Lung (tissue), 12 donors: ENCODE data around the gene UNC5B. TPM values are rescaled to one million over a fixed set of nuclear protein-coding genes. Genes with fewer than 3 reads are reported as not detected.

Experiments used
- ATAC-seq: fragments of 200-7000 bp; cut with Tn5 transposase; one replicate; pipeline ENCODE4 v1.9.1; 2020; ENCODE audit warnings: moderate number of reproducible peaks; ENCODE audit not compliant: insufficient read depth, low FRiP score
- DNase-seq, 3 donors: peaks; one replicate each; pipeline ENCODE4 v3.0.0-alpha.2; 2013 to 2017
- H3K27ac ChIP-seq, 2 donors: one replicate each; pipeline ENCODE4 v1.5.1; 2013; ENCODE audit warnings: mild to moderate bottlenecking in 2 of 2, moderate library complexity in 2 of 2, control low read depth in 1 of 2, inconsistent platforms in 1 of 2, low read depth in 1 of 2, low read length in 1 of 2
- H3K27me3 ChIP-seq, 3 donors: one replicate each; pipeline ENCODE4 v1.5.1; 2013; ENCODE audit warnings: low read length in 2 of 3; ENCODE audit not compliant: control insufficient read depth in 3 of 3, insufficient read depth in 3 of 3
- H3K36me3 ChIP-seq, 4 donors: one replicate each; pipeline ENCODE4 v1.5.1; 2013; ENCODE audit warnings: low read length in 4 of 4, mild to moderate bottlenecking in 1 of 4, moderate library complexity in 1 of 4; ENCODE audit not compliant: control insufficient read depth in 4 of 4, insufficient read depth in 4 of 4
- H3K4me1 ChIP-seq, 5 donors: one replicate each; pipeline ENCODE4 v1.5.1; 2013; ENCODE audit warnings: low read length in 5 of 5, mild to moderate bottlenecking in 2 of 5, moderate library complexity in 1 of 5; ENCODE audit not compliant: control insufficient read depth in 5 of 5, insufficient read depth in 5 of 5
- H3K4me3 ChIP-seq: one replicate; pipeline ENCODE4 v1.5.1; 2013; ENCODE audit warnings: mild to moderate bottlenecking, control low read depth, moderate library complexity
- H3K9ac ChIP-seq, 2 donors: one replicate each; pipeline ENCODE4 v1.5.1; 2013; ENCODE audit warnings: low read length in 2 of 2, control low read depth in 1 of 2; ENCODE audit not compliant: insufficient read depth in 1 of 2
- H3K9me3 ChIP-seq, 4 donors: one replicate each; pipeline ENCODE4 v1.5.1; 2013; ENCODE audit warnings: low read length in 3 of 4, mild to moderate bottlenecking in 1 of 4, moderate library complexity in 1 of 4; ENCODE audit not compliant: control insufficient read depth in 4 of 4, insufficient read depth in 3 of 4
- WGBS, 2 donors: extraction: QIAGEN DNeasy Blood & Tissue Kit; methylation state at CpG; one replicate each; pipeline ENCODE4 v1.1.7; 2013; 5-methylcytosine and 5-hydroxymethylcytosine counted together
- polyA plus RNA-seq, 2 donors: library from polyadenylated mRNA; stranded (reverse); fragments of 200-250 nt; gene quantifications; one replicate each; pipeline ENCODE4 v1.2.1, GENCODE V29; 2013
- total RNA-seq, 2 donors: library from RNA; depleted of rRNA in 1 of 2; stranded (reverse); fragments of >200 nt in 1 of 2; gene quantifications; one replicate each; pipeline ENCODE4 v1.2.1, GENCODE V29; 2014 to 2021
- TF ChIP-seq, protein P1 (sequence below): IDR thresholded peaks from 2 replicates; pipeline ENCODE4 v1.5.1; 2012; ENCODE audit warnings: mild to moderate bottlenecking; ENCODE audit errors: control extremely low read depth, extremely low read depth
- donor health status: control.
- donor health status: control.
- donor health status: Bipolar disorder and iron deficiency.
- donor health status: healthy.
- donor health status: DM: yes; HTN: yes; CAD: no.

Gene UNC5B
- total and polyA plus RNA-seq, 4 donors: 4.4 to 23.8 (median 8.3) TPM

DNA sequence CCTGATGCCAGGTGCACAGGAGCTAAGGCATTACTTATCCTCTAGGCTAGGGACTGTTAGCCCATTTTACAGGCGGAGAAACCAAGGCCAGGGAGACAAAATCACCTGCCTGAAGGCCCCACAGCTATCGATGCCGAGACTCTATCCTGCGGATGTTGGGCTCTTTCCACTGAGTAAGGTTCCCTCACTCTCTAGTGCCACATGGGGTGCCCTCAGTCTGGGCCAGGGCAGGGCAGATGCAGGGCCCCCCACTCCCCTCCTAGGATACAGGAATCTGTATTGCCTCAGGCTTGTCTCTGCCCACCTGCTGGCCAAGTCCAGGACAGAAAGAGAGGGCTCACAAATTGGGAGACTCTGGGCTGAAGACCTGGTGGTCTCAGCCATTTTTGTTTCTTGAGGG is 45.7 kb downstream of the UNC5B start:
- H3K4me3 ChIP-seq: no peak overlapping the region
- H3K9me3 ChIP-seq: no peaks in the 10 kb centered on the region
- no peak for DNase-seq
- WGBS, 2 donors: 98 to 100% methylated on average over 4 of the region's 4 CpGs
- H3K27ac ChIP-seq: no peak overlapping the region
- no peak for ATAC-seq
- H3K36me3 ChIP-seq: peaks cover 0 to 1% (median 0%) of the 10 kb centered on the region in 4 donors
- no peaks in the 10 kb centered on the region for H3K27me3 ChIP-seq
- peaks cover 9 to 52% (median 26%) of the 10 kb centered on the region in 5 donors for H3K4me1 ChIP-seq
- TF ChIP-seq, protein P1, sequence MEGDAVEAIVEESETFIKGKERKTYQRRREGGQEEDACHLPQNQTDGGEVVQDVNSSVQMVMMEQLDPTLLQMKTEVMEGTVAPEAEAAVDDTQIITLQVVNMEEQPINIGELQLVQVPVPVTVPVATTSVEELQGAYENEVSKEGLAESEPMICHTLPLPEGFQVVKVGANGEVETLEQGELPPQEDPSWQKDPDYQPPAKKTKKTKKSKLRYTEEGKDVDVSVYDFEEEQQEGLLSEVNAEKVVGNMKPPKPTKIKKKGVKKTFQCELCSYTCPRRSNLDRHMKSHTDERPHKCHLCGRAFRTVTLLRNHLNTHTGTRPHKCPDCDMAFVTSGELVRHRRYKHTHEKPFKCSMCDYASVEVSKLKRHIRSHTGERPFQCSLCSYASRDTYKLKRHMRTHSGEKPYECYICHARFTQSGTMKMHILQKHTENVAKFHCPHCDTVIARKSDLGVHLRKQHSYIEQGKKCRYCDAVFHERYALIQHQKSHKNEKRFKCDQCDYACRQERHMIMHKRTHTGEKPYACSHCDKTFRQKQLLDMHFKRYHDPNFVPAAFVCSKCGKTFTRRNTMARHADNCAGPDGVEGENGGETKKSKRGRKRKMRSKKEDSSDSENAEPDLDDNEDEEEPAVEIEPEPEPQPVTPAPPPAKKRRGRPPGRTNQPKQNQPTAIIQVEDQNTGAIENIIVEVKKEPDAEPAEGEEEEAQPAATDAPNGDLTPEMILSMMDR: no peak
- H3K9ac ChIP-seq: no peak overlapping the region

DNA sequence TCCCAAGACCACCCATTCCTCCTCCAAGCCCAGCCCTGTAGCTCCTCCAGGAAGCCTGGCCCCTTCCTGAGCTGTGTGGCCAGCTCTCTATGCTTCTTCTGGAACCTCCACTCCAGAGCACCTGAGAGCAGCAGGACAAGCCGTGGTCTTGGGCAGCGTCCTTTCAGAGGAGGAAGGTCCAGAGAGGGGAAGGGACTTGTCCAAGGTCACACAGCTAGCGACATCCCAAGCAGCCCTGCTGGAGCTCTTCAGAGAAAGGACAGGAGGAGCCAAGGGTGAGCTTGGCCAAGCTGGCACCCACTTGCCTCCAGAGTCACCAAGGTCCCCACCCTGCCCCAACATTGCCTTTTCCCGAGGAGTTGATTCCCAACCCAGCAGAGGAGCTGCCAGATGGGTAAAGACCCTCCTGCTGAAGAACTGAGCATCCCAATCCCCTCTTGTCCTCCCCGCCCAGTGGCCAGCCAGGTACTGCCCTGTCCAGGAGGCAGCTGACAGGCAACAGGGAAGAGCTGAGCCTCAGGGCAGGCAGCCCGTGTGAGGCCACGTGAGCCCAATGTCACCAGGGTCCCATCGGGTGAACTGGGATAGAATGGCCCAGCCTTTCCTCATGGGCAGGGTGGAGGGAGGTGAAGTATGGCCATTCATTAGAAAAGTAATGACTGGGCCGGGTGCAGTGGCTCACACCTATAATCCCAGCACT is 46.2 kb downstream of the UNC5B start:
- Histone ChIP-seq H3K27me3 (no peaks in the 10 kb centered on the region), H3K9ac (no peak overlapping the region), H3K36me3 (peaks cover 0 to 1% (median 0%) of the 10 kb centered on the region in 4 donors), H3K4me3 (no peak overlapping the region), H3K4me1 (peaks cover 9 to 55% (median 26%) of the 10 kb centered on the region in 5 donors), H3K9me3 (no peaks in the 10 kb centered on the region), H3K27ac (no peak overlapping the region)
- ATAC-seq (no peak), DNase-seq (no peak)
- TF ChIP-seq, protein P1: no peak
- 90 to 95% methylated on average over 9 of the region's 9 CpGs for WGBS, 2 donors

DNA sequence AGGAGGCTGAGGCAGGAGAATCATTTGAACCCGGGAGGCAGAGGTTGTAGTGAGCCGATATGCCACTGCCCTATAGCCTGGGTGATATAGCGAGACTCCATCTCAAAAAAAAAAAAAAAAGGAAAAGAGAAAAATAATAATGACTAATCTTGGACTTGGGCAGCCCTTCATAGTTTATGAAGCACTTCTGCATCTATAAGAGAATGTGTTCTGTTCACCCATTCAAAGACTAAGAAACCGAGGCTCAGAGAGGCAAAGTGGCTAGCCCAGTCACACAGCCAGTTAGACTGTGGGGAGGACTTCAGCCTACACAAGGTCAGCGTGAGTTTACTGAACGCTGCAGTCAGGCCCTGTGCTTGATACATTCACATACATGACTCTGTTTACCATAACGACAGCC is 46.9 kb downstream of the UNC5B start:
- no peak for DNase-seq
- Histone ChIP-seq H3K27me3 (no peaks in the 10 kb centered on the region), H3K36me3 (peaks cover 0 to 1% (median 0%) of the 10 kb centered on the region in 4 donors), H3K9ac (no peak overlapping the region), H3K4me3 (no peak overlapping the region), H3K9me3 (no peaks in the 10 kb centered on the region), H3K27ac (no peak overlapping the region), H3K4me1 (peaks cover 9 to 55% (median 25%) of the 10 kb centered on the region in 5 donors)
- 92 to 94% methylated on average over 7 of the region's 7 CpGs for WGBS, 2 donors
- TF ChIP-seq, protein P1: no peak
- no peak for ATAC-seq
